Measurements from ENCODE around the gene CNNM1.

CNNM1 gene

GRCh38 chr10:99421233-99421739 is 92.1 kb downstream of the CNNM1 start:
- no peak for DNase-seq (ENCODE audit: low read depth)

- no peak for DNase-seq (ENCODE audit: low read depth)
Observed at GRCh38 chr10:99422529-99423096, 93.5 kb downstream of the CNNM1 start.

GRCh38 chr10:99424656-99425055 is 95.5 kb downstream of the CNNM1 start:
- no peak for DNase-seq (ENCODE audit: low read depth)

GRCh38 chr10:99425204-99425603 is 96.0 kb downstream of the CNNM1 start:
- DNase-seq (ENCODE audit: low read depth): no peak

GRCh38 chr10:99426689-99427088 is 97.5 kb downstream of the CNNM1 start:
- DNase-seq (ENCODE audit: low read depth): no peak

DNA sequence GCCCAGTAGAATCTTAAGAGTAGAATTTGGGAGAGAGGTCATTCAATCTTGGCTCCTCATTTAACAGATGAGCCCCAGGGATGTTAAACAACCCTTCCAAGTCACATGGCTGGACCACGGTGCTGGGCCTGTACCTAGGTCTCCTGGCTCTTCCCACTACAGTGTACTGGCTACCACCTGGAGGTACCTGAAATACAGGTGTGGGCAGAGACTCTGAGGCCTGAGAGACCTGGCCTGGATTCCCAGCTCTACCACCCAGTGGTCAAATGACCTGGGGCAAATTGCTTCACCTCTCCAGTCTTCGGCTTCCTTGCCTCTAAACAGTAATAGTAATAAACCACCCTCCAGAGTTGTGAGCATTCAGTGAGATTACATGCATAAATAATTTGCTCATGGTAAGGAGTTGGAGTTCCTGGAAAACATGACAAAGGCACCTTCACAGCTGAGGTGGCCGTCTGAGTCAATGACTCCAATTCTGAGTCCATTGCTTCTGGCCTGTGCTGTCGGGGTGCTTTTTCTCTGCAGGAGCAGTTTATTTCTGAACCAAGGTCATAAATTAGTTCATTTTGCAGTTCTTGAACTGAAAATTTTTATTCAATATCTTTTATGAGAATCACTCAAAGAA is 98.5 kb downstream of the CNNM1 start:
- no peak for DNase-seq (ENCODE audit: low read depth)

DNA sequence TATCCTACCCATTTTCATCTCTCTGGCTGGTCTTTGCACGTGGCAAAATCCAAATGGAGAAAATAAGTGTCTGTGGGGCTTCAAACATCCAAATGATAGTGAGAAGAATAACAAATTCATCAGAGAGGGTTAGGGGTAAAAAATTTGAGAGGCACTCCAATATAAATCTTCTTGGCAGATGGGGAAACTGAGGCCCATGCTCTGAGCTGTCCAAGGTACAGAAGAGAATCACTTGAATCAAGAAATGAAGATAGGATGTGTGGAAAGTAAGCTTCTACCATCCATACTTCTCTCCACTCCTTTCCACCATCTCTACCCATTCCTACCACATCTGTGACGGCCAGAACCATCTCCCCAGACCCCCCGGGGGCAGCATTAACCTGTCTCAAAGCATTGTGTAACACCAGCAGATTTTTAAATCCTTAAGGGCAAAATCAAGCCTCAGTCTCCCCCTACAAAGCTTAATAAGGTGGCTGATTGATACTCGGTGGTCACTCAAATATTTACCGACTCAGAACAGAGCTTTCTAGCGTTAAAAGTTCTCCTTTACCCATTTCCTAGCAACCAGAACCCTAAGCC is 100.5 kb downstream of the CNNM1 start:
- DNase-seq (ENCODE audit: low read depth): no peak

DNA sequence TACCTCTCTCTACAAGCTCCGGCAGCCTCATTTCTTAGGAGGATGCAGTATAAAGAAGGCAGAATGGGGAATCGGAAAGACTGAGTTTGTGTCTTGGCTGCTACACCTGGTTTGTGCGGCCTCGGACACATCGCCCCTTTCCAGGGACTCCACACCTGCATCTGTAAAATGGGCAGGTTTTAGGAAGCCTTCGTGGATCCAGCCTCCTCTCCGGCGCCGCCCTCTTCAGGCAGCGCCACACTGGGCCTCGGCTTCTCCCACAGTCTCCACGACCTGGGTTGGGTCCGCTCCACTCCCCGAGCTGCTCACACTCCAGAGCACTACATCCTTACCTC is 100.9 kb downstream of the CNNM1 start:
- no peak for DNase-seq (ENCODE audit: low read depth)

- peak; percentile 96 for DNase-seq (ENCODE audit: low read depth)
Observed at GRCh38 chr10:99430451-99431189, 101.5 kb downstream of the CNNM1 start, which contains the start of gene GOT1. Gene GOT1 (minus strand): TSS chr10:99430624. CDS start chr10:99430565, 59 bp downstream.

- DNase-seq (ENCODE audit: low read depth): no peak
Observed at GRCh38 chr10:99431190-99431760, 102.1 kb downstream of the CNNM1 start.

GRCh38 chr10:99432047-99432446 is 102.9 kb downstream of the CNNM1 start:
- no peak for DNase-seq (ENCODE audit: low read depth)

GRCh38 chr10:99432881-99433280 is 103.7 kb downstream of the CNNM1 start:
- no peak for DNase-seq (ENCODE audit: low read depth)

GRCh38 chr10:99433378-99434020 is 104.3 kb downstream of the CNNM1 start:
- DNase-seq (ENCODE audit: low read depth): no peak

DNA sequence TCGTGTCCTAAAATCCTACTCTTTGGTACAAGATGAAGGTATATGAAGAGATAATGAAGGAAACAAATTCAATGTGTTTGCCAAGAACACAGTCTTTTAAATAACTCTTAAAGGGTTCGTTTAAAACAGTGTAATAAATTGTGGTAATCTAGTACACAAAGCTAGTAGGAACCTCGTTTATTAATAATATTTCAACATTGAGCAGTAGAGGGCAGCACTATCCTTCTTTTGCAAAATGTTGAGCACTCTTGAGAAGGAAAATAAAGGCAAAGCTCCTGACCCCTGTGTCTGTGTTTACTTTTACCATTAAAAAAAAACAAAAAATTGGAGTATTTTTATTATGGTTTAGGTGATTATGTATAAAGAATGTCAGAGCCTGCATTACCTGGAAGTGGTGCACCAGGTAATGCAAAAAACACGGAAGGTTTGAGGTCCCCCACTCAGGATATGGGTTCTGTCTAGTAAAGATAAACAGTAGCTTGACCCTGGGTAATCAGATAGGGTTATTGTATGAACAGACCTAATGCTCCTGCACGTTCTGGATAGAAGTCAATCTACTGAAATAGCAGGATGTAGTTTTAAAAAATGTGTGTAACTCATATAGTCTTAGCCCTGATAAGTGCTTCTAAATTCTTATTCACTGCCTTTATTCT is 107.0 kb downstream of the CNNM1 start:
- peak; percentile 10 for DNase-seq (ENCODE audit: low read depth)

DNA sequence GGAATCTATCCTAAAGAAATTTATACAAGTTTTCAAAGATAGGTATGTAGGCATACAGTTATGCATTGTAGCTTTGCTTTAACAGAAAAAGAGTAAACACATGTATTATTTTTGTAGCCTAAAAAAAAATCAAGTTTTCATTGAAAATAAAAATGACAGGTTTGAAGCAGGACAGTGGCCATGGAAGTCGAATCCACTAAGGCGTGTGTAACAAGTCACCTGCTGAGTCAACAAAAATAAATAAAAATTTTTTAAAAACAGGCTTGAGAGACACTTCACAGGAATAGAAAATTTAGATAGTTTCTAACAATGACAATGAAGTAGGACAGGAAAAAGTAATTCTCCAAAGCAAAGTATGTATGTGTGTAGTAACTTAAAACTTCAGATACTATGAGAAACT is 109.7 kb downstream of the CNNM1 start:
- no peak for DNase-seq (ENCODE audit: low read depth)

- DNase-seq (ENCODE audit: low read depth): no peak
Observed at GRCh38 chr10:99442394-99442793, 113.2 kb downstream of the CNNM1 start.

DNA sequence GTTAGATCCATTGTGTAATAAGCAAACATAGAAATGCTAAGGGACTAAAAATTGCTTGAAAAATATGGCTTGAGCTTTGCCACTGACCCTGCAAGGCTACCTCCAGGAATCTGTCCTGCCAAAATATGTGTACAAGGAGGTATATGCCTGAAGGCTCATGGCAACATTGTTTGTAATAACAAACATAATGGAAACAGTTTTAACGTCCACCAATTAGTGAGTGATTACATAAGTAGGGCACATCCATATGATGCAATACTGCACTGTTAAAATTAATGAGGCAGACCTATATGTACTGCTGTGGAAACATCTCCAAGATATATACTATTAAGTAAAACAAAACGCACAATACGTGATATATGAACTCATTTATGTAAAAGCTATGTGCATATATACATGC is 114.3 kb downstream of the CNNM1 start:
- no peak for DNase-seq (ENCODE audit: low read depth)
